ENCODE results near the gene ETFB. TPM values are rescaled to one million over a fixed set of nuclear protein-coding genes. Genes with fewer than 3 reads are reported as not detected.

Gene ETFB
- total and polyA plus RNA-seq, 9 of the 15 experiments (the other 6 are each of a cell fraction or from before 2014, with no cell fraction given): 18.1 to 143 (median 96.1) TPM

DNA sequence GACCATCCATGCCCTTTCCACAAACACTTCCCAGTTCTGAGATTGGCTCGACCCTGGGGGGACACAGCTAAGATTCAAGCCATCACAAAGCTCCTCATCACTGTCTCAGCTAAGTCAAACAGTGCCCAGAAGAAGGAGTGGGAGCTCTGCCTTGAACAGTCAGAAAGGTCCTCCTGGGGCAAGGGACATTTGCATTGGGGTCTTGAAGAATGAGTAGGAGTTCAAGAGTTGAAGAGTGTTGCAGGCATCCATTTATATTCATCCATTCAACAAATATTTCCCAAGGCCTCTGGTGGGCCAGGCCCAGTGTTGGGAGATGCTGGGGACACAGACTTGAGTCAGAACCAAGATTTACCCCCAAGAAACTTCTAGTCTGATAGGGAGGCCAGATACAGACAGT lies 48.2 kb downstream of the ETFB start:
- Histone ChIP-seq H2AFZ (ENCODE audit: low read depth, low read length) (no peak overlapping the region), H3K79me2 (ENCODE audit: control insufficient read depth, insufficient read depth, low read length) (no peaks in the 10 kb centered on the region), H3K4me3 (no peak overlapping the region), H3K36me3 (ENCODE audit: control insufficient read depth, insufficient read depth, low read length) (no peaks in the 10 kb centered on the region), H3K27ac (ENCODE audit: extremely low read depth, low read depth, low read length) (no peak overlapping the region), H3K4me1 (replicated peaks in 1 of 2; ENCODE audit: control insufficient read depth in 2 of 2, insufficient read depth in 2 of 2, low read length in 2 of 2) (peaks cover 0 to 15% of the 10 kb centered on the region in 2 experiments; a peak in 3 of 5 replicates), H3K9ac (ENCODE audit: insufficient read depth in 1 of 2, low read depth in 2 of 2, low read length in 2 of 2) (no peak overlapping the region), H3K9me1 (ENCODE audit: control insufficient read depth, insufficient read depth, low read length) (no peaks in the 10 kb centered on the region), H3K27me3 (ENCODE audit: control insufficient read depth in 2 of 2, insufficient read depth in 2 of 2, low read length in 2 of 2) (peaks cover 13 to 63% of the 10 kb centered on the region in 2 experiments; a peak in 4 of 5 replicates), H3K4me2 (ENCODE audit: insufficient read depth, low read length) (no peak overlapping the region), H4K20me1 (replicated peaks; ENCODE audit: control insufficient read depth, insufficient read depth, low read length) (peaks cover 6% of the 10 kb centered on the region; the same call in 1 of the 2 replicates), H3K9me3 (replicated peaks; ENCODE audit: control insufficient read depth, insufficient read depth, low read depth, low read length) (no peaks in the 10 kb centered on the region; the same call in 1 of the 2 replicates)
- DNase-seq (ENCODE audit: extremely low read depth in 1 of 4, low spot score in 3 of 4) (no peak), ATAC-seq (no peak), FAIRE-seq (no peak)
- no TSS peak for BruUV-seq (replicated peaks)
- in situ Hi-C loops (cut with MboI): no loop called here
- TF ChIP-seq, protein P1, sequence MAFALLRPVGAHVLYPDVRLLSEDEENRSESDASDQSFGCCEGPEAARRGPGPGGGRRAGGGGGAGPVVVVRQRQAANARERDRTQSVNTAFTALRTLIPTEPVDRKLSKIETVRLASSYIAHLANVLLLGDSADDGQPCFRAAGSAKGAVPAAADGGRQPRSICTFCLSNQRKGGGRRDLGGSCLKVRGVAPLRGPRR (CRISPR knock-in tag; IDR thresholded peaks at IDR 0.05): no peak
- TF ChIP-seq, protein P2, sequence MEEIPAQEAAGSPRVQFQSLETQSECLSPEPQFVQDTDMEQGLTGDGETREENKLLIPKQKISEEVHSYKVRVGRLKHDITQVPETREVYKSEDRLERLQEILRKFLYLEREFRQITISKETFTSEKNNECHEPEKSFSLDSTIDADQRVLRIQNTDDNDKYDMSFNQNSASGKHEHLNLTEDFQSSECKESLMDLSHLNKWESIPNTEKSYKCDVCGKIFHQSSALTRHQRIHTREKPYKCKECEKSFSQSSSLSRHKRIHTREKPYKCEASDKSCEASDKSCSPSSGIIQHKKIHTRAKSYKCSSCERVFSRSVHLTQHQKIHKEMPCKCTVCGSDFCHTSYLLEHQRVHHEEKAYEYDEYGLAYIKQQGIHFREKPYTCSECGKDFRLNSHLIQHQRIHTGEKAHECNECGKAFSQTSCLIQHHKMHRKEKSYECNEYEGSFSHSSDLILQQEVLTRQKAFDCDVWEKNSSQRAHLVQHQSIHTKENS (CRISPR knock-in tag; IDR thresholded peaks at IDR 0.05): no peak
- TF ChIP-seq, protein P3, sequence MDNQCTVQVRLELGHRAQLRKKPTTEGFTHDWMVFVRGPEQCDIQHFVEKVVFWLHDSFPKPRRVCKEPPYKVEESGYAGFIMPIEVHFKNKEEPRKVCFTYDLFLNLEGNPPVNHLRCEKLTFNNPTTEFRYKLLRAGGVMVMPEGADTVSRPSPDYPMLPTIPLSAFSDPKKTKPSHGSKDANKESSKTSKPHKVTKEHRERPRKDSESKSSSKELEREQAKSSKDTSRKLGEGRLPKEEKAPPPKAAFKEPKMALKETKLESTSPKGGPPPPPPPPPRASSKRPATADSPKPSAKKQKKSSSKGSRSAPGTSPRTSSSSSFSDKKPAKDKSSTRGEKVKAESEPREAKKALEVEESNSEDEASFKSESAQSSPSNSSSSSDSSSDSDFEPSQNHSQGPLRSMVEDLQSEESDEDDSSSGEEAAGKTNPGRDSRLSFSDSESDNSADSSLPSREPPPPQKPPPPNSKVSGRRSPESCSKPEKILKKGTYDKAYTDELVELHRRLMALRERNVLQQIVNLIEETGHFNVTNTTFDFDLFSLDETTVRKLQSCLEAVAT (IDR thresholded peaks at IDR 0.05): no peak
- TF ChIP-seq NFE2 (IDR thresholded peaks at IDR 0.05; ENCODE audit: low read depth): no peak
- no peak for TF ChIP-seq ETS2 (tag; IDR thresholded peaks at IDR 0.05; ENCODE audit: borderline replicate concordance, poor library complexity, severe bottlenecking)
- no peak for TF ChIP-seq TAF9B (IDR thresholded peaks at IDR 0.05; ENCODE audit: partially characterized antibody)
- no peak for TF ChIP-seq NRF1 (conservative IDR thresholded peaks at IDR 0.05 in 1 of 2, IDR thresholded peaks at IDR 0.05 in 1 of 2)
- TF ChIP-seq HNRNPH1 (optimal IDR thresholded peaks at IDR 0.05; ENCODE audit: low read depth, low read length): no peak
- no peak for TF ChIP-seq ZNF551 (CRISPR knock-in tag; IDR thresholded peaks at IDR 0.05)
- no peak for TF ChIP-seq TAF7 (tag; IDR thresholded peaks at IDR 0.05)
- TF ChIP-seq, protein P4, sequence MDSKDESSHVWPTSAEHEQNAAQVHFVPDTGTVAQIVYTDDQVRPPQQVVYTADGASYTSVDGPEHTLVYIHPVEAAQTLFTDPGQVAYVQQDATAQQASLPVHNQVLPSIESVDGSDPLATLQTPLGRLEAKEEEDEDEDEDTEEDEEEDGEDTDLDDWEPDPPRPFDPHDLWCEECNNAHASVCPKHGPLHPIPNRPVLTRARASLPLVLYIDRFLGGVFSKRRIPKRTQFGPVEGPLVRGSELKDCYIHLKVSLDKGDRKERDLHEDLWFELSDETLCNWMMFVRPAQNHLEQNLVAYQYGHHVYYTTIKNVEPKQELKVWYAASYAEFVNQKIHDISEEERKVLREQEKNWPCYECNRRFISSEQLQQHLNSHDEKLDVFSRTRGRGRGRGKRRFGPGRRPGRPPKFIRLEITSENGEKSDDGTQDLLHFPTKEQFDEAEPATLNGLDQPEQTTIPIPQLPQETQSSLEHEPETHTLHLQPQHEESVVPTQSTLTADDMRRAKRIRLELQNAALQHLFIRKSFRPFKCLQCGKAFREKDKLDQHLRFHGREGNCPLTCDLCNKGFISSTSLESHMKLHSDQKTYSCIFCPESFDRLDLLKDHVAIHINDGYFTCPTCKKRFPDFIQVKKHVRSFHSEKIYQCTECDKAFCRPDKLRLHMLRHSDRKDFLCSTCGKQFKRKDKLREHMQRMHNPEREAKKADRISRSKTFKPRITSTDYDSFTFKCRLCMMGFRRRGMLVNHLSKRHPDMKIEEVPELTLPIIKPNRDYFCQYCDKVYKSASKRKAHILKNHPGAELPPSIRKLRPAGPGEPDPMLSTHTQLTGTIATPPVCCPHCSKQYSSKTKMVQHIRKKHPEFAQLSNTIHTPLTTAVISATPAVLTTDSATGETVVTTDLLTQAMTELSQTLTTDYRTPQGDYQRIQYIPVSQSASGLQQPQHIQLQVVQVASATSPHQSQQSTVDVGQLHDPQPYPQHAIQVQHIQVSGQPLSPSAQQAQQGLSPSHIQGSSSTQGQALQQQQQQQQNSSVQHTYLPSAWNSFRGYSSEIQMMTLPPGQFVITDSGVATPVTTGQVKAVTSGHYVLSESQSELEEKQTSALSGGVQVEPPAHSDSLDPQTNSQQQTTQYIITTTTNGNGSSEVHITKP (IDR thresholded peaks at IDR 0.05; ENCODE audit: partially characterized antibody): no peak
- TF ChIP-seq, protein P5, sequence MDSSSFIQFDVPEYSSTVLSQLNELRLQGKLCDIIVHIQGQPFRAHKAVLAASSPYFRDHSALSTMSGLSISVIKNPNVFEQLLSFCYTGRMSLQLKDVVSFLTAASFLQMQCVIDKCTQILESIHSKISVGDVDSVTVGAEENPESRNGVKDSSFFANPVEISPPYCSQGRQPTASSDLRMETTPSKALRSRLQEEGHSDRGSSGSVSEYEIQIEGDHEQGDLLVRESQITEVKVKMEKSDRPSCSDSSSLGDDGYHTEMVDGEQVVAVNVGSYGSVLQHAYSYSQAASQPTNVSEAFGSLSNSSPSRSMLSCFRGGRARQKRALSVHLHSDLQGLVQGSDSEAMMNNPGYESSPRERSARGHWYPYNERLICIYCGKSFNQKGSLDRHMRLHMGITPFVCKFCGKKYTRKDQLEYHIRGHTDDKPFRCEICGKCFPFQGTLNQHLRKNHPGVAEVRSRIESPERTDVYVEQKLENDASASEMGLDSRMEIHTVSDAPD (CRISPR knock-in tag; IDR thresholded peaks at IDR 0.05): no peak
- intact Hi-C loops (cut with micrococcal nuclease): no loop called here
- ChIA-PET CTCF (ENCODE audit: low intra/inter-chr PET ratio) (no interaction called here), POLR2A (no interaction called here)
- WGBS (ENCODE audit: insufficient coverage, low coverage, missing lambda C conversion rate): 0% methylated on average over 1 of the region's 1 CpG

All from K562 (cell line).